Measurements from ENCODE around the gene JSRP1.

The JSRP1 gene

GRCh38 chr19:2239173-2239572, 17.0 kb downstream of the JSRP1 start:
- H3K27ac ChIP-seq (ENCODE audit: low read depth, low read length), result peak overlapping the region; percentile 23
- H3K27me3 ChIP-seq (ENCODE audit: control insufficient read depth, low read length), result no peaks in the 10 kb centered on the region
- H3K36me3 ChIP-seq (ENCODE audit: control insufficient read depth, low read length), result peaks cover 89% of the 10 kb centered on the region
- no peaks in the 10 kb centered on the region for H3F3A ChIP-seq (ENCODE audit: control insufficient read depth, insufficient read depth)
- no peaks in the 10 kb centered on the region for H3K9me2 ChIP-seq (replicated peaks; ENCODE audit: control insufficient read depth, low read length)
- H3K79me2 ChIP-seq (ENCODE audit: control insufficient read depth, low read length), result peaks cover 95% of the 10 kb centered on the region
- TF ChIP-seq, protein P1, sequence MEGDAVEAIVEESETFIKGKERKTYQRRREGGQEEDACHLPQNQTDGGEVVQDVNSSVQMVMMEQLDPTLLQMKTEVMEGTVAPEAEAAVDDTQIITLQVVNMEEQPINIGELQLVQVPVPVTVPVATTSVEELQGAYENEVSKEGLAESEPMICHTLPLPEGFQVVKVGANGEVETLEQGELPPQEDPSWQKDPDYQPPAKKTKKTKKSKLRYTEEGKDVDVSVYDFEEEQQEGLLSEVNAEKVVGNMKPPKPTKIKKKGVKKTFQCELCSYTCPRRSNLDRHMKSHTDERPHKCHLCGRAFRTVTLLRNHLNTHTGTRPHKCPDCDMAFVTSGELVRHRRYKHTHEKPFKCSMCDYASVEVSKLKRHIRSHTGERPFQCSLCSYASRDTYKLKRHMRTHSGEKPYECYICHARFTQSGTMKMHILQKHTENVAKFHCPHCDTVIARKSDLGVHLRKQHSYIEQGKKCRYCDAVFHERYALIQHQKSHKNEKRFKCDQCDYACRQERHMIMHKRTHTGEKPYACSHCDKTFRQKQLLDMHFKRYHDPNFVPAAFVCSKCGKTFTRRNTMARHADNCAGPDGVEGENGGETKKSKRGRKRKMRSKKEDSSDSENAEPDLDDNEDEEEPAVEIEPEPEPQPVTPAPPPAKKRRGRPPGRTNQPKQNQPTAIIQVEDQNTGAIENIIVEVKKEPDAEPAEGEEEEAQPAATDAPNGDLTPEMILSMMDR (IDR thresholded peaks at IDR 0.05; ENCODE audit: low read depth, low read length, poor library complexity, severe bottlenecking), result no peak
- no peak for TF ChIP-seq EZH2phosphoT487 (IDR thresholded peaks at IDR 0.05; ENCODE audit: borderline replicate concordance, low read length)
- H4K20me1 ChIP-seq (ENCODE audit: control insufficient read depth, insufficient read depth, low read depth, low read length), result peaks cover 44% of the 10 kb centered on the region
- H3K4me1 ChIP-seq (ENCODE audit: control insufficient read depth, low read length), result peaks cover 49% of the 10 kb centered on the region
- H3K4me2 ChIP-seq (ENCODE audit: low read length), result peak overlapping the region; percentile 88
- no peaks in the 10 kb centered on the region for H3K9me3 ChIP-seq (ENCODE audit: control insufficient read depth, insufficient read depth, low read length)
- H3K4me3 ChIP-seq (ENCODE audit: low read length), result peak overlapping the region; percentile 97

DNA sequence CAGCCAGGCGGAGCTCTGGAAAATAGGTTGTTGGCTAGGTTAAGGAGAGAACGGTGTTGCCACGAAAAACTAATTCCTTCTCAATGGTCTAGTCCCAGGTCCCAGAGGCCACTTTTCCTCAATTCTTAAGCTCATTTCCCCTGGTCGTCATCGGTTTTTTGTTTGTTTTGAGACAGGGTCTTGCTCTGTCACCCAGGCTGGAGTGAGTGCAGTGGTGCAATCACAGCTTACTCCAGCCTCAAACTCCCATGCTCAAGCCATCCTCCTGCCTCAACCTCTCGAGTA, 18.4 kb downstream of the JSRP1 start:
- Histone ChIP-seq H3K4me3 (ENCODE audit: low read length) (peak overlapping the region; percentile 97), H3K27ac (ENCODE audit: low read depth, low read length) (peak overlapping the region; percentile 77; the same call in 1 of the 2 replicates), H3K4me2 (ENCODE audit: low read length) (peak overlapping the region; percentile 88), H4K20me1 (ENCODE audit: control insufficient read depth, insufficient read depth, low read depth, low read length) (peaks cover 39% of the 10 kb centered on the region), H3K4me1 (ENCODE audit: control insufficient read depth, low read length) (peaks cover 63% of the 10 kb centered on the region), H3K27me3 (ENCODE audit: control insufficient read depth, low read length) (no peaks in the 10 kb centered on the region), H3K36me3 (ENCODE audit: control insufficient read depth, low read length) (peaks cover 89% of the 10 kb centered on the region), H3K9me2 (replicated peaks; ENCODE audit: control insufficient read depth, low read length) (no peaks in the 10 kb centered on the region), H3K79me2 (ENCODE audit: control insufficient read depth, low read length) (peaks cover 95% of the 10 kb centered on the region), H3K9me3 (ENCODE audit: control insufficient read depth, insufficient read depth, low read length) (no peaks in the 10 kb centered on the region), H3F3A (ENCODE audit: control insufficient read depth, insufficient read depth) (no peaks in the 10 kb centered on the region)
- no peak for TF ChIP-seq EZH2phosphoT487 (IDR thresholded peaks at IDR 0.05; ENCODE audit: borderline replicate concordance, low read length)
- TF ChIP-seq, protein P1 (IDR thresholded peaks at IDR 0.05; ENCODE audit: low read depth, low read length, poor library complexity, severe bottlenecking), result no peak

DNA sequence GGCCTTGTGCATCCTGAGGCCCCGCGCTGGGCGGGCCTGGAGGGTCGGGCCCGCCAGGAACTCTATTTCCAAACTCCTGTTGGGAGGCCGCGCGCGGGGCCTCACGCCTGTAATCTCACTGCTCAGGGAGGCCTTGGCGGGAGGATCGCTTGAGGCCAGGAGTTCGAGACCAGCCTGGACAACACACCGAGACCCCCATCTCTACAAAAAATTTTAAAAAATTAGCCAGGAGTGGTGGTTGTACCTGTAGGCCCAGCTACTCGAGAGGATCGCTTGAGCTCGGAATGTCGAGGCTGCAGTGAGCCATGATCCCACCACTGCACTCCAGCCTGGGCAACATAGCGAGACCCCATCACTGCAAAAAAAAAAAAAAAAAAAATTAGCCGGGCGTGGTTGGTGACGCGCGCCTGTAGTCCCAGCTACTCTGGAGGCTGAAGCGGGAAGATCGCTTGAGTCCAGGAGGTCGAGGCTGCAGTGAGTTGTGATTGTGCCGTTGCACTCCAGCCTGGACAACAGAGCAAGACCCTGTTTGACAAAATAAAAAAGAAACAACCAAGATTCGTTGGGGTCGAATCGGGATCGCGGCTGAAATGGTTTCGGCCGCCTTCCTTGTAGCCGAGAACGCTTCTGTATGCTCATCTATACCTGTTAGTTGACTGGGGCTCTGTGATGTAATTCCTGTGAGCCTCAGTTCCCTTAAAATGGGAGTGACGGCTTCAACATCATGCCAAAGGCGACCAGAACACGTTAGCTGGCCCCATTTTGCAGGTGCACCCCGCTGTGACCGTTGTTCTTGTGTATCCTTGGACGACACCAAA, 19.0 kb downstream of the JSRP1 start:
- peak overlapping the region; percentile 77 for H3K27ac ChIP-seq (ENCODE audit: low read depth, low read length)
- no peaks in the 10 kb centered on the region for H3F3A ChIP-seq (ENCODE audit: control insufficient read depth, insufficient read depth)
- H3K79me2 ChIP-seq (ENCODE audit: control insufficient read depth, low read length), result peaks cover 95% of the 10 kb centered on the region
- TF ChIP-seq, protein P1 (IDR thresholded peaks at IDR 0.05; ENCODE audit: low read depth, low read length, poor library complexity, severe bottlenecking), result no peak
- no peak for TF ChIP-seq EZH2phosphoT487 (IDR thresholded peaks at IDR 0.05; ENCODE audit: borderline replicate concordance, low read length)
- peaks cover 89% of the 10 kb centered on the region for H3K36me3 ChIP-seq (ENCODE audit: control insufficient read depth, low read length)
- H3K4me1 ChIP-seq (ENCODE audit: control insufficient read depth, low read length), result peaks cover 63% of the 10 kb centered on the region
- H3K9me2 ChIP-seq (replicated peaks; ENCODE audit: control insufficient read depth, low read length), result no peaks in the 10 kb centered on the region
- peaks cover 39% of the 10 kb centered on the region for H4K20me1 ChIP-seq (ENCODE audit: control insufficient read depth, insufficient read depth, low read depth, low read length)
- peak overlapping the region; percentile 88 for H3K4me2 ChIP-seq (ENCODE audit: low read length)
- no peaks in the 10 kb centered on the region for H3K9me3 ChIP-seq (ENCODE audit: control insufficient read depth, insufficient read depth, low read length)
- H3K27me3 ChIP-seq (ENCODE audit: control insufficient read depth, low read length), result no peaks in the 10 kb centered on the region
- peak overlapping the region; percentile 97 for H3K4me3 ChIP-seq (ENCODE audit: low read length)
